ENCODE measurements around the gene CTAG1A.

DNA sequence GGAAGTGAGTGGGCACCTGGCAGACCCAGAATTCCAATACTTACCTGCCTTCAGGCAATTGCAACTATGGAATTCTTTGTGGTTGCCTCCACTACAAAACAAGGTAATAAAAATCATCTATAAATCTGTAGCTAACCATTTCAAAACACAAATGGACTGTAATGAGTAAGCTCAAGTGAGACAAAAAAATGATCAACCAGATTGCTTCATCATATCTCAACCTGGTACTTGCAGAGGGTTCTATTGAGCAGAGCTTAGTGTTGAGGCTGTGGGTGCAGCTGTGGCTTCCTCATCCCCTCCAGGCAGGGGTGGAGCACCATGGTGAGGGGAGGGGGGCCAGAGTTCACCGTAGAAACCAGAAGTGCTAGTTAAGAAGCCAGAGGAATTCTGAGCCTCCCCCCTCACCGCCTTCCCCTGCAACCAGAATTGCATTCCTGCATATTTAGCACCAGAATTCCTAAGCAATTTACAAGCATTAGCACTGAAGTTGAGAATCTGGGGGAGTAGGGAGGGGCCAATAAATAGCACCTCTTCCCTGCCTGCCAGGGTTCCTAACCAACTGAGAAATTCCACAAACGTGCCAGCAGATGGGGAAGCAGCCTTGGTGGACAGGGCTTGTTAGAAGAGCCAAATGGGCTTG, 11.5 kb downstream of the CTAG1A start:
- TF ChIP-seq, protein P1, sequence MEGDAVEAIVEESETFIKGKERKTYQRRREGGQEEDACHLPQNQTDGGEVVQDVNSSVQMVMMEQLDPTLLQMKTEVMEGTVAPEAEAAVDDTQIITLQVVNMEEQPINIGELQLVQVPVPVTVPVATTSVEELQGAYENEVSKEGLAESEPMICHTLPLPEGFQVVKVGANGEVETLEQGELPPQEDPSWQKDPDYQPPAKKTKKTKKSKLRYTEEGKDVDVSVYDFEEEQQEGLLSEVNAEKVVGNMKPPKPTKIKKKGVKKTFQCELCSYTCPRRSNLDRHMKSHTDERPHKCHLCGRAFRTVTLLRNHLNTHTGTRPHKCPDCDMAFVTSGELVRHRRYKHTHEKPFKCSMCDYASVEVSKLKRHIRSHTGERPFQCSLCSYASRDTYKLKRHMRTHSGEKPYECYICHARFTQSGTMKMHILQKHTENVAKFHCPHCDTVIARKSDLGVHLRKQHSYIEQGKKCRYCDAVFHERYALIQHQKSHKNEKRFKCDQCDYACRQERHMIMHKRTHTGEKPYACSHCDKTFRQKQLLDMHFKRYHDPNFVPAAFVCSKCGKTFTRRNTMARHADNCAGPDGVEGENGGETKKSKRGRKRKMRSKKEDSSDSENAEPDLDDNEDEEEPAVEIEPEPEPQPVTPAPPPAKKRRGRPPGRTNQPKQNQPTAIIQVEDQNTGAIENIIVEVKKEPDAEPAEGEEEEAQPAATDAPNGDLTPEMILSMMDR (IDR thresholded peaks at IDR 0.05): no peak
- TF ChIP-seq EP300 (IDR thresholded peaks at IDR 0.05; ENCODE audit: low read depth): no peak

Data from transverse colon (tissue), 3 donors.